MM.1S (cell line): Measurements from ENCODE around the gene ARTN.

Experiments used
- DNase-seq: peaks from one replicate; pipeline ENCODE4 v3.0.0-alpha.2; 2015
- H2AFZ ChIP-seq: fragments of 300-600 bp; sonication (generic); 2 replicates; pipeline ENCODE4 v1.6.0; 2016; ENCODE audit warnings: antibody characterized with exemption, low read length
- H3F3A ChIP-seq: fragments of 300-600 bp; sonication (generic); 2 replicates; pipeline ENCODE4 v1.6.1; 2016; ENCODE audit warnings: mild to moderate bottlenecking, antibody characterized with exemption, low read length, moderate library complexity, mixed read lengths; ENCODE audit not compliant: insufficient read depth
- H3K27ac ChIP-seq: fragments of 300-600 bp; sonication (generic); 2 replicates; pipeline ENCODE4 v1.5.1; 2016; ENCODE audit warnings: mild to moderate bottlenecking, low read length
- H3K27me3 ChIP-seq: fragments of 300-600 bp; sonication (generic); replicated peaks from 2 replicates; pipeline ENCODE4 v1.6.0; 2016; ENCODE audit warnings: low read length; ENCODE audit not compliant: insufficient read depth
- H3K36me3 ChIP-seq: fragments of 300-600 bp; sonication (generic); replicated peaks from 2 replicates; pipeline ENCODE4 v1.6.1; 2016; ENCODE audit warnings: mild to moderate bottlenecking, low read length, mixed read lengths; ENCODE audit not compliant: insufficient read depth
- H3K4me1 ChIP-seq: fragments of 300-600 bp; sonication (generic); 2 replicates; pipeline ENCODE4 v1.6.1; 2016; ENCODE audit warnings: low read length, mixed read lengths
- H3K4me2 ChIP-seq: fragments of 300-600 bp; sonication (generic); 2 replicates; pipeline ENCODE4 v1.6.0; 2016; ENCODE audit warnings: low read depth, low read length
- H3K4me3 ChIP-seq: fragments of 300-600 bp; sonication (generic); 2 replicates; pipeline ENCODE4 v1.5.1; 2016; ENCODE audit warnings: low read length, mixed read lengths
- H3K79me2 ChIP-seq: fragments of 300-600 bp; sonication (generic); 2 replicates; pipeline ENCODE4 v1.6.1; 2016; ENCODE audit warnings: mixed run types, low read length, mixed read lengths
- H3K9ac ChIP-seq: fragments of 300-600 bp; sonication (generic); 2 replicates; pipeline ENCODE4 v1.6.1; 2016; ENCODE audit warnings: low read length, mixed read lengths
- H3K9me2 ChIP-seq: fragments of 300-600 bp; sonication (generic); replicated peaks from 2 replicates; pipeline ENCODE4 v1.6.1; 2016; ENCODE audit warnings: mild to moderate bottlenecking, low read length, mixed read lengths; ENCODE audit not compliant: insufficient read depth
- H3K9me3 ChIP-seq: fragments of 300-600 bp; sonication (generic); replicated peaks from 2 replicates; pipeline ENCODE4 v1.6.1; 2016; ENCODE audit warnings: mild to moderate bottlenecking, low read length, mixed read lengths; ENCODE audit not compliant: insufficient read depth
- H4K20me1 ChIP-seq: fragments of 300-600 bp; sonication (generic); 2 replicates; pipeline ENCODE4 v1.6.1; 2016; ENCODE audit warnings: mild to moderate bottlenecking, low read length, moderate library complexity, mixed read lengths; ENCODE audit not compliant: insufficient read depth
- EZH2 ChIP-seq: fragments of 300-600 bp; sonication (generic); optimal IDR thresholded peaks from 2 replicates; pipeline ENCODE3; 2017; ENCODE audit warnings: low read depth, mild to moderate bottlenecking, antibody characterized with exemption, low read length, mixed read lengths
- EZH2phosphoT487 ChIP-seq: fragments of 300-600 bp; sonication (generic); IDR thresholded peaks from 2 replicates; pipeline ENCODE4 v1.6.1; 2018; ENCODE audit warnings: antibody characterized with exemption, low read length
- TF ChIP-seq, protein P1 (sequence below): fragments of 300-600 bp; sonication (generic); IDR thresholded peaks from 2 replicates; pipeline ENCODE4 v1.5.1; 2016; ENCODE audit warnings: antibody characterized with exemption, low read length, mixed read lengths

The ARTN gene

DNA sequence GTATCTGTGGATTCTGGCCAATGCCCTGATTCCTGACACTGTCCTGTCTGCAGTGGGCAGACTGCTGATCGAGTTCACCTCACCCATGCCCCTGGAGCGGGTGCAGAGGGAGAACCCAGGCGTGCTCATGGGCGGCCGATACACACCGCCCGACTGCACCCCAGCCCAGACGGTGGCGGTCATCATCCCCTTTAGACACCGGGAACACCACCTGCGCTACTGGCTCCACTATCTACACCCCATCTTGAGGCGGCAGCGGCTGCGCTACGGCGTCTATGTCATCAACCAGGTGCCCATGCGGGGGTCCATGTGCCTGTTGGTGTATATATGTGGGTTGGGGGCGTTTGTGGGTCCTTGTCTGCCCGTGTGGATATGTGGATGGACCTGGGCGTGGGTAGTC is 48.0 kb downstream of the ARTN start:
- Histone ChIP-seq H3K9me3 (no peaks in the 10 kb centered on the region), H3K27me3 (no peaks in the 10 kb centered on the region), H3K36me3 (0 out of 2 replicates have a peak, but pooled peaks cover 3% of the 10 kb centered on the region), H3K4me3 (no peak overlapping the region), H3F3A (peaks cover 13% of the 10 kb centered on the region; the same call in 1 of the 2 replicates), H2AFZ (no peak overlapping the region), H3K27ac (no peak overlapping the region), H4K20me1 (no peaks in the 10 kb centered on the region), H3K4me1 (peaks cover 16% of the 10 kb centered on the region; the same call in 1 of the 2 replicates), H3K9me2 (no peaks in the 10 kb centered on the region), H3K79me2 (peaks cover 31% of the 10 kb centered on the region), H3K4me2 (no peak overlapping the region), H3K9ac (no peak overlapping the region)
- no peak for DNase-seq
- TF ChIP-seq, protein P1, sequence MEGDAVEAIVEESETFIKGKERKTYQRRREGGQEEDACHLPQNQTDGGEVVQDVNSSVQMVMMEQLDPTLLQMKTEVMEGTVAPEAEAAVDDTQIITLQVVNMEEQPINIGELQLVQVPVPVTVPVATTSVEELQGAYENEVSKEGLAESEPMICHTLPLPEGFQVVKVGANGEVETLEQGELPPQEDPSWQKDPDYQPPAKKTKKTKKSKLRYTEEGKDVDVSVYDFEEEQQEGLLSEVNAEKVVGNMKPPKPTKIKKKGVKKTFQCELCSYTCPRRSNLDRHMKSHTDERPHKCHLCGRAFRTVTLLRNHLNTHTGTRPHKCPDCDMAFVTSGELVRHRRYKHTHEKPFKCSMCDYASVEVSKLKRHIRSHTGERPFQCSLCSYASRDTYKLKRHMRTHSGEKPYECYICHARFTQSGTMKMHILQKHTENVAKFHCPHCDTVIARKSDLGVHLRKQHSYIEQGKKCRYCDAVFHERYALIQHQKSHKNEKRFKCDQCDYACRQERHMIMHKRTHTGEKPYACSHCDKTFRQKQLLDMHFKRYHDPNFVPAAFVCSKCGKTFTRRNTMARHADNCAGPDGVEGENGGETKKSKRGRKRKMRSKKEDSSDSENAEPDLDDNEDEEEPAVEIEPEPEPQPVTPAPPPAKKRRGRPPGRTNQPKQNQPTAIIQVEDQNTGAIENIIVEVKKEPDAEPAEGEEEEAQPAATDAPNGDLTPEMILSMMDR: no peak
- TF ChIP-seq EZH2: no peak
- no peak for TF ChIP-seq EZH2phosphoT487

DNA sequence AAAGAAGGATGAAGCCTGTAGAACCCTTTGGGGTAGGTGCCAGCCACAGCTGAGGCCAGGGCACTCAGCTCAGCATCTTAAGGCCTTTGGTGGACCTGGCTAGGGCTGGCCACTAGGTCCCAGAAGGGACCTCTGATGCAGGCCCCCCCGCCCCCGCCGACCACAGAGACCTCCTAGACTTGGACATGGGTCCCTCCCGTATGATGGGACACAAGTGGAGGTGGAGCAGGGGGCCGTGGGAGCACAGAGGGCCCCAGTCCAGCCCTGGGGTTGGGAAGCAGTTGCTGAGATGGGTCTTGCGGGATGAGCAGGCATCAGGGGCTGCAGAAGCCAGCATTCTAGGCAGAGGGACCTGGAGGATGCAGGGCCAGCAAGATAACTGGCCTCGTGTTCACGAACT is 48.6 kb downstream of the ARTN start:
- H3K79me2 ChIP-seq: peaks cover 25% of the 10 kb centered on the region
- no peaks in the 10 kb centered on the region for H3K36me3 ChIP-seq
- TF ChIP-seq EZH2: no peak
- TF ChIP-seq, protein P1: no peak
- TF ChIP-seq EZH2phosphoT487: no peak
- no peaks in the 10 kb centered on the region for H3K9me2 ChIP-seq
- H2AFZ ChIP-seq: no peak overlapping the region
- H3K27me3 ChIP-seq: no peaks in the 10 kb centered on the region
- peaks cover 10% of the 10 kb centered on the region; the same call in 1 of the 2 replicates for H3F3A ChIP-seq
- H4K20me1 ChIP-seq: no peaks in the 10 kb centered on the region
- no peak for DNase-seq
- peaks cover 14% of the 10 kb centered on the region; the same call in 1 of the 2 replicates for H3K4me1 ChIP-seq
- H3K9ac ChIP-seq: no peak overlapping the region
- H3K27ac ChIP-seq: no peak overlapping the region
- H3K4me2 ChIP-seq: no peak overlapping the region
- H3K4me3 ChIP-seq: no peak overlapping the region
- no peaks in the 10 kb centered on the region for H3K9me3 ChIP-seq

- Histone ChIP-seq H3K9ac (no peak overlapping the region), H3K27me3 (no peaks in the 10 kb centered on the region), H3K4me2 (no peak overlapping the region), H4K20me1 (no peaks in the 10 kb centered on the region), H3K4me1 (peaks cover 12% of the 10 kb centered on the region; the same call in 1 of the 2 replicates), H2AFZ (no peak overlapping the region), H3K9me2 (no peaks in the 10 kb centered on the region), H3F3A (peaks cover 6% of the 10 kb centered on the region; the same call in 1 of the 2 replicates), H3K9me3 (no peaks in the 10 kb centered on the region), H3K79me2 (peaks cover 20% of the 10 kb centered on the region), H3K27ac (no peak overlapping the region), H3K4me3 (no peak overlapping the region), H3K36me3 (no peaks in the 10 kb centered on the region)
- no peak for TF ChIP-seq EZH2phosphoT487
- TF ChIP-seq, protein P1: no peak
- no peak for DNase-seq
Measured at GRCh38 chr1:43982808-43983207, 49.2 kb downstream of the ARTN start.
